HFF-Myc (cell line): ENCODE measurements around the gene INHBC.
"Not testable (repeated sequence)": the region's sequence is repeated elsewhere in the genome, so short reads cannot be mapped to it uniquely, and the experiment has no call there.

Experiments
- DNase-seq: peaks from one replicate; pipeline ENCODE4 v3.0.0-alpha.2; 2011; ENCODE audit warnings: low read depth; ENCODE audit errors: extremely low read depth
- H3K4me3 ChIP-seq: replicated peaks from 2 replicates; pipeline ENCODE4 v1.5.1; 2011; ENCODE audit warnings: low read depth, mild to moderate bottlenecking, control low read depth, low read length
- CTCF ChIP-seq: IDR thresholded peaks from 2 replicates; pipeline ENCODE4 v1.5.1; 2012; ENCODE audit warnings: mild to moderate bottlenecking, low read depth, low read length, control low read depth; ENCODE audit errors: missing control alignments

Gene INHBC

GRCh38 chr12:57491393-57492280 is 57.1 kb downstream of the INHBC start:
- no peak for TF ChIP-seq CTCF
- no peak overlapping the region for H3K4me3 ChIP-seq
- DNase-seq, result no peak

GRCh38 chr12:57495051-57495701 is 60.6 kb downstream of the INHBC start:
- H3K4me3 ChIP-seq, DNase-seq: not testable (repeated sequence)

- TF ChIP-seq CTCF, result no peak
- DNase-seq, result no peak
These were observed 62.2 kb downstream of the INHBC start for GRCh38 chr12:57496822-57497221.

GRCh38 chr12:57497223-57498131 is 62.9 kb downstream of the INHBC start:
- DNase-seq, result no peak
- no peak for TF ChIP-seq CTCF
- H3K4me3 ChIP-seq, result no peak overlapping the region

More at GRCh38 chr12:57496822-57497221, 62.2 kb downstream of the INHBC start:
- no peak overlapping the region for H3K4me3 ChIP-seq

- H3K4me3 ChIP-seq, result no peak overlapping the region
- DNase-seq, result no peak
- no peak for TF ChIP-seq CTCF
These were observed 63.5 kb downstream of the INHBC start for GRCh38 chr12:57498132-57498502.

GRCh38 chr12:57498571-57498970 is 64.0 kb downstream of the INHBC start:
- no peak for TF ChIP-seq CTCF

More at GRCh38 chr12:57498571-57498970, 64.0 kb downstream of the INHBC start:
- no peak for DNase-seq
- H3K4me3 ChIP-seq, result no peak overlapping the region
